Measurements from ENCODE around the gene MECR. TPM values are rescaled to one million over a fixed set of nuclear protein-coding genes. Genes with fewer than 3 reads are reported as not detected.

MECR gene
- total and polyA plus RNA-seq, 5 donors from 2014 or later = 10.1 to 16.3 (median 12.6) TPM

GRCh38 chr1:29196863-29197589, 33.7 kb downstream of the MECR start:
- no peaks in the 10 kb centered on the region for H3K9me3 Mint-ChIP-seq
- Histone ChIP-seq H3K27me3 (ENCODE audit: control insufficient read depth, insufficient read depth, low read length) (no peaks in the 10 kb centered on the region), H3K4me1 (ENCODE audit: control insufficient read depth, insufficient read depth, low read length, poor library complexity, severe bottlenecking) (no peaks in the 10 kb centered on the region), H3K9me3 (ENCODE audit: control insufficient read depth in 2 of 2, low read length in 2 of 2) (no peaks in the 10 kb centered on the region), H3K4me3 (ENCODE audit: low read depth, low read length) (no peak overlapping the region), H3K36me3 (ENCODE audit: control insufficient read depth, insufficient read depth, low read length) (peaks cover 7% of the 10 kb centered on the region), H3K27ac (ENCODE audit: insufficient read depth, low read length, poor library complexity, severe bottlenecking) (no peak overlapping the region)
- no peaks in the 10 kb centered on the region for H3K27me3 Mint-ChIP-seq
- no peak overlapping the region for H3K4me3 Mint-ChIP-seq
- DNase-seq = no peak
- peak overlapping the region in 1 of 3 donors; percentile 81 for H3K27ac Mint-ChIP-seq
- peaks cover 22% of the 10 kb centered on the region for H3K36me3 Mint-ChIP-seq
- ATAC-seq (ENCODE audit: low read depth in 2 of 2) = no peak
- H3K4me1 Mint-ChIP-seq = peaks cover 0 to 2% (median 0%) of the 10 kb centered on the region in 4 donors

- Histone ChIP-seq H3K9me3 (ENCODE audit: control insufficient read depth in 2 of 2, low read length in 2 of 2) (no peaks in the 10 kb centered on the region), H3K4me3 (ENCODE audit: low read depth, low read length) (no peak overlapping the region), H3K4me1 (ENCODE audit: control insufficient read depth, insufficient read depth, low read length, poor library complexity, severe bottlenecking) (no peaks in the 10 kb centered on the region), H3K36me3 (ENCODE audit: control insufficient read depth, insufficient read depth, low read length) (peaks cover under 1% of the 10 kb centered on the region), H3K27me3 (ENCODE audit: control insufficient read depth, insufficient read depth, low read length) (no peaks in the 10 kb centered on the region), H3K27ac (ENCODE audit: insufficient read depth, low read length, poor library complexity, severe bottlenecking) (no peak overlapping the region)
- DNase-seq = no peak
- Mint-ChIP-seq H3K4me1 (peaks cover 0 to 2% (median 0%) of the 10 kb centered on the region in 4 donors), H3K27me3 (no peaks in the 10 kb centered on the region), H3K4me3 (no peak overlapping the region), H3K27ac (no peak overlapping the region), H3K9me3 (no peaks in the 10 kb centered on the region), H3K36me3 (peaks cover 23% of the 10 kb centered on the region)
- no peak for ATAC-seq (ENCODE audit: low read depth in 2 of 2)
Measured at GRCh38 chr1:29195881-29196291, 34.8 kb downstream of the MECR start.

GRCh38 chr1:29193879-29194455, 36.8 kb downstream of the MECR start:
- H3K27ac ChIP-seq (ENCODE audit: insufficient read depth, low read length, poor library complexity, severe bottlenecking) = no peak overlapping the region
- no peaks in the 10 kb centered on the region for H3K36me3 ChIP-seq (ENCODE audit: control insufficient read depth, insufficient read depth, low read length)
- Mint-ChIP-seq H3K4me1 (peaks cover 0 to 2% (median 0%) of the 10 kb centered on the region in 4 donors), H3K27me3 (no peaks in the 10 kb centered on the region), H3K36me3 (peaks cover 18% of the 10 kb centered on the region), H3K27ac (peak overlapping the region in 1 of 3 donors; percentile 83), H3K9me3 (no peaks in the 10 kb centered on the region), H3K4me3 (no peak overlapping the region)
- H3K27me3 ChIP-seq (ENCODE audit: control insufficient read depth, insufficient read depth, low read length) = no peaks in the 10 kb centered on the region
- H3K4me3 ChIP-seq (ENCODE audit: low read depth, low read length) = no peak overlapping the region
- ATAC-seq (ENCODE audit: low read depth in 2 of 2) = no peak
- no peak for DNase-seq
- no peaks in the 10 kb centered on the region for H3K4me1 ChIP-seq (ENCODE audit: control insufficient read depth, insufficient read depth, low read length, poor library complexity, severe bottlenecking)
- H3K9me3 ChIP-seq (ENCODE audit: control insufficient read depth in 2 of 2, low read length in 2 of 2) = no peaks in the 10 kb centered on the region

GRCh38 chr1:29190718-29191117, 40.0 kb downstream of the MECR start:
- no peak overlapping the region for H3K4me3 Mint-ChIP-seq

GRCh38 chr1:29186707-29187106, 44.0 kb downstream of the MECR start:
- no peak overlapping the region for H3K27ac Mint-ChIP-seq
- H3K27ac ChIP-seq (ENCODE audit: insufficient read depth, low read length, poor library complexity, severe bottlenecking) = no peak overlapping the region
- peak overlapping the region in 1 of 4 donors; percentile 3 for H3K4me3 Mint-ChIP-seq
- no peak overlapping the region for H3K4me3 ChIP-seq (ENCODE audit: low read depth, low read length)
- H3K27me3 Mint-ChIP-seq = no peaks in the 10 kb centered on the region
- no peaks in the 10 kb centered on the region for H3K27me3 ChIP-seq (ENCODE audit: control insufficient read depth, insufficient read depth, low read length)
- H3K36me3 ChIP-seq (ENCODE audit: control insufficient read depth, insufficient read depth, low read length) = no peaks in the 10 kb centered on the region
- H3K9me3 Mint-ChIP-seq = no peaks in the 10 kb centered on the region
- ATAC-seq (ENCODE audit: low read depth in 2 of 2) (no peak), DNase-seq (no peak)
- H3K4me1 ChIP-seq (ENCODE audit: control insufficient read depth, insufficient read depth, low read length, poor library complexity, severe bottlenecking) = peaks cover 5% of the 10 kb centered on the region
- no peaks in the 10 kb centered on the region for H3K9me3 ChIP-seq (ENCODE audit: control insufficient read depth in 2 of 2, low read length in 2 of 2)
- peaks cover 4% of the 10 kb centered on the region for H3K36me3 Mint-ChIP-seq
- peaks cover 3 to 13% (median 7%) of the 10 kb centered on the region in 4 donors for H3K4me1 Mint-ChIP-seq

More at GRCh38 chr1:29190718-29191117, 40.0 kb downstream of the MECR start:
- H3K27ac Mint-ChIP-seq = no peak overlapping the region
- H3K27me3 Mint-ChIP-seq = no peaks in the 10 kb centered on the region
- ATAC-seq (ENCODE audit: low read depth in 2 of 2) (no peak), DNase-seq (no peak)
- Histone ChIP-seq H3K4me3 (ENCODE audit: low read depth, low read length) (no peak overlapping the region), H3K4me1 (ENCODE audit: control insufficient read depth, insufficient read depth, low read length, poor library complexity, severe bottlenecking) (no peaks in the 10 kb centered on the region), H3K27me3 (ENCODE audit: control insufficient read depth, insufficient read depth, low read length) (no peaks in the 10 kb centered on the region), H3K36me3 (ENCODE audit: control insufficient read depth, insufficient read depth, low read length) (no peaks in the 10 kb centered on the region), H3K27ac (ENCODE audit: insufficient read depth, low read length, poor library complexity, severe bottlenecking) (no peak overlapping the region), H3K9me3 (ENCODE audit: control insufficient read depth in 2 of 2, low read length in 2 of 2) (no peaks in the 10 kb centered on the region)
- H3K4me1 Mint-ChIP-seq = peaks cover 0 to 4% (median 0%) of the 10 kb centered on the region in 4 donors
- no peaks in the 10 kb centered on the region for H3K9me3 Mint-ChIP-seq
- peaks cover 18% of the 10 kb centered on the region for H3K36me3 Mint-ChIP-seq

GRCh38 chr1:29186252-29186651, 44.5 kb downstream of the MECR start:
- peaks cover 4% of the 10 kb centered on the region for H3K36me3 Mint-ChIP-seq
- Histone ChIP-seq H3K9me3 (ENCODE audit: control insufficient read depth in 2 of 2, low read length in 2 of 2) (no peaks in the 10 kb centered on the region), H3K4me1 (ENCODE audit: control insufficient read depth, insufficient read depth, low read length, poor library complexity, severe bottlenecking) (peaks cover 5% of the 10 kb centered on the region), H3K27ac (ENCODE audit: insufficient read depth, low read length, poor library complexity, severe bottlenecking) (no peak overlapping the region), H3K4me3 (ENCODE audit: low read depth, low read length) (no peak overlapping the region), H3K36me3 (ENCODE audit: control insufficient read depth, insufficient read depth, low read length) (no peaks in the 10 kb centered on the region), H3K27me3 (ENCODE audit: control insufficient read depth, insufficient read depth, low read length) (no peaks in the 10 kb centered on the region)
- ATAC-seq (ENCODE audit: low read depth in 2 of 2) = no peak
- no peaks in the 10 kb centered on the region for H3K9me3 Mint-ChIP-seq
- H3K27ac Mint-ChIP-seq = no peak overlapping the region
- peaks cover 3 to 13% (median 7%) of the 10 kb centered on the region in 4 donors for H3K4me1 Mint-ChIP-seq
- H3K4me3 Mint-ChIP-seq = peak overlapping the region in 2 of 4 donors; percentile 17 to 91
- no peaks in the 10 kb centered on the region for H3K27me3 Mint-ChIP-seq
- DNase-seq = no peak

- H3K4me1 ChIP-seq (ENCODE audit: control insufficient read depth, insufficient read depth, low read length, poor library complexity, severe bottlenecking) = peaks cover 33% of the 10 kb centered on the region
- Mint-ChIP-seq H3K9me3 (no peaks in the 10 kb centered on the region), H3K4me3 (peak overlapping the region in 3 of 4 donors; percentile 94 to 99 (median 95)), H3K27me3 (no peaks in the 10 kb centered on the region), H3K4me1 (peaks cover 18 to 38% (median 29%) of the 10 kb centered on the region in 4 donors), H3K36me3 (peaks cover 14% of the 10 kb centered on the region), H3K27ac (peak overlapping the region; percentile 12 to 95 (median 89))
- DNase-seq = no peak
- no peak overlapping the region for H3K27ac ChIP-seq (ENCODE audit: insufficient read depth, low read length, poor library complexity, severe bottlenecking)
- no peak for ATAC-seq (ENCODE audit: low read depth in 2 of 2)
- H3K4me3 ChIP-seq (ENCODE audit: low read depth, low read length) = no peak overlapping the region
- peaks cover 8% of the 10 kb centered on the region for H3K36me3 ChIP-seq (ENCODE audit: control insufficient read depth, insufficient read depth, low read length)
- H3K9me3 ChIP-seq (ENCODE audit: control insufficient read depth in 2 of 2, low read length in 2 of 2) = no peaks in the 10 kb centered on the region
- H3K27me3 ChIP-seq (ENCODE audit: control insufficient read depth, insufficient read depth, low read length) = no peaks in the 10 kb centered on the region
Measured at GRCh38 chr1:29183287-29183686, 47.4 kb downstream of the MECR start.

Measured in CD4-positive, CD25-positive, alpha-beta regulatory T cell (primary cell).